T-helper 17 cell (primary cell): ENCODE data around the gene PLEKHA8. TPM values are rescaled to one million over a fixed set of nuclear protein-coding genes. Genes with fewer than 3 reads are reported as not detected.
A peak's percentile ranks its signal among the peaks of the same experiment; 100 is the strongest.

Experiments used
- ATAC-seq: fragments of 150-1000 bp; cut with Tn5 transposase; 2 replicates; pipeline ENCODE4 v1.10.0; 2021; ENCODE audit warnings: mild to moderate bottlenecking, moderate library complexity
- DNase-seq, 3 donors: peaks; one replicate each; pipeline versions ENCODE4 v3.0.0 to v3.0.0-alpha.2; 2020 to 2021
- H3K9me3 ChIP-seq: one replicate; pipeline ENCODE4 v1.7.0; 2013; ENCODE audit warnings: low read length, mild to moderate bottlenecking; ENCODE audit not compliant: control insufficient read depth, poor library complexity, severe bottlenecking
- H3K27ac Mint-ChIP-seq: one replicate; pipeline ENCODE4 v1.8.0; 2022; ENCODE audit warnings: mild to moderate bottlenecking, moderate library complexity, mixed read lengths
- H3K27me3 Mint-ChIP-seq: one replicate; pipeline ENCODE4 v1.8.0; 2022; ENCODE audit warnings: mixed read lengths
- H3K36me3 Mint-ChIP-seq: one replicate; pipeline ENCODE4 v1.8.0; 2022; ENCODE audit warnings: low read depth, mixed read lengths
- H3K4me1 Mint-ChIP-seq: one replicate; pipeline ENCODE4 v1.8.0; 2022; ENCODE audit warnings: mild to moderate bottlenecking, mixed read lengths
- H3K4me3 Mint-ChIP-seq: one replicate; pipeline ENCODE4 v1.8.0; 2022; ENCODE audit warnings: mild to moderate bottlenecking, moderate library complexity, mixed read lengths
- total RNA-seq, 4 donors: library from RNA in 2 of 4; stranded (reverse) in 2 of 4; gene quantifications; one replicate each; pipeline ENCODE4 v1.2.3 and lab custom pipeline; 2022 to 2026

PLEKHA8 gene
- total RNA-seq, 2 donors from 2014 or later = 5.9 to 7.6 TPM

- H3K9me3 ChIP-seq = no peaks in the 10 kb centered on the region
- H3K4me1 Mint-ChIP-seq = peaks cover 5% of the 10 kb centered on the region
- DNase-seq (no peak), ATAC-seq (no peak)
- H3K27ac Mint-ChIP-seq = no peak overlapping the region
- H3K36me3 Mint-ChIP-seq = no peaks in the 10 kb centered on the region
- H3K27me3 Mint-ChIP-seq = no peaks in the 10 kb centered on the region
- H3K4me3 Mint-ChIP-seq = peak overlapping the region; percentile 68
Observed at GRCh38 chr7:30149640-30150272, 121.5 kb downstream of the PLEKHA8 start.

GRCh38 chr7:30150711-30151110, 122.5 kb downstream of the PLEKHA8 start:
- Mint-ChIP-seq H3K27ac (no peak overlapping the region), H3K4me3 (no peak overlapping the region), H3K27me3 (no peaks in the 10 kb centered on the region), H3K4me1 (peaks cover 8% of the 10 kb centered on the region), H3K36me3 (no peaks in the 10 kb centered on the region)
- ATAC-seq (no peak), DNase-seq (no peak)
- H3K9me3 ChIP-seq = no peaks in the 10 kb centered on the region

GRCh38 chr7:30154111-30154587, 125.9 kb downstream of the PLEKHA8 start:
- ATAC-seq = no peak
- Mint-ChIP-seq H3K27ac (no peak overlapping the region), H3K36me3 (no peaks in the 10 kb centered on the region), H3K4me1 (peaks cover 13% of the 10 kb centered on the region), H3K4me3 (no peak overlapping the region), H3K27me3 (no peaks in the 10 kb centered on the region)
- no peaks in the 10 kb centered on the region for H3K9me3 ChIP-seq
- DNase-seq = no peak

GRCh38 chr7:30155481-30155880, 127.3 kb downstream of the PLEKHA8 start:
- Mint-ChIP-seq H3K4me3 (no peak overlapping the region), H3K36me3 (peaks cover 3% of the 10 kb centered on the region), H3K27me3 (peaks cover 4% of the 10 kb centered on the region), H3K27ac (no peak overlapping the region), H3K4me1 (peaks cover 16% of the 10 kb centered on the region)
- ATAC-seq = no peak
- no peaks in the 10 kb centered on the region for H3K9me3 ChIP-seq
- DNase-seq = no peak

- H3K27me3 Mint-ChIP-seq = peaks cover 4% of the 10 kb centered on the region
- peak overlapping the region; percentile 43 for H3K4me3 Mint-ChIP-seq
- peaks cover 16% of the 10 kb centered on the region for H3K4me1 Mint-ChIP-seq
- ATAC-seq = peak; percentile 71
- no peaks in the 10 kb centered on the region for H3K9me3 ChIP-seq
- no peak for DNase-seq
- peaks cover 4% of the 10 kb centered on the region for H3K36me3 Mint-ChIP-seq
- H3K27ac Mint-ChIP-seq = peak overlapping the region; percentile 72
Observed at GRCh38 chr7:30157204-30157603, 129.0 kb downstream of the PLEKHA8 start.

GRCh38 chr7:30159163-30159562, 131.0 kb downstream of the PLEKHA8 start:
- Mint-ChIP-seq H3K36me3 (peaks cover 4% of the 10 kb centered on the region), H3K4me3 (no peak overlapping the region)
- ATAC-seq = no peak

GRCh38 chr7:30159698-30160143, 131.5 kb downstream of the PLEKHA8 start:
- ATAC-seq (peak; percentile 19), DNase-seq (no peak)
- Mint-ChIP-seq H3K36me3 (peaks cover 4% of the 10 kb centered on the region), H3K27me3 (peaks cover 4% of the 10 kb centered on the region), H3K4me3 (no peak overlapping the region), H3K27ac (peak overlapping the region; percentile 84), H3K4me1 (peaks cover 30% of the 10 kb centered on the region)
- H3K9me3 ChIP-seq = no peaks in the 10 kb centered on the region

More at GRCh38 chr7:30159163-30159562, 131.0 kb downstream of the PLEKHA8 start:
- H3K4me1 Mint-ChIP-seq = peaks cover 25% of the 10 kb centered on the region
- no peaks in the 10 kb centered on the region for H3K9me3 ChIP-seq
- no peak for DNase-seq
- peaks cover 4% of the 10 kb centered on the region for H3K27me3 Mint-ChIP-seq
- H3K27ac Mint-ChIP-seq = no peak overlapping the region

- DNase-seq = no peak
- H3K27me3 Mint-ChIP-seq = peaks cover 4% of the 10 kb centered on the region
- no peak for ATAC-seq
- H3K36me3 Mint-ChIP-seq = peaks cover 4% of the 10 kb centered on the region
- H3K9me3 ChIP-seq = no peaks in the 10 kb centered on the region
- H3K27ac Mint-ChIP-seq = peak overlapping the region; percentile 84
- peaks cover 30% of the 10 kb centered on the region for H3K4me1 Mint-ChIP-seq
- no peak overlapping the region for H3K4me3 Mint-ChIP-seq
Observed at GRCh38 chr7:30160329-30160728, 132.1 kb downstream of the PLEKHA8 start.

GRCh38 chr7:30162133-30162532, 133.9 kb downstream of the PLEKHA8 start:
- H3K4me1 Mint-ChIP-seq = peaks cover 24% of the 10 kb centered on the region
- no peak overlapping the region for H3K4me3 Mint-ChIP-seq
- no peaks in the 10 kb centered on the region for H3K9me3 ChIP-seq
- ATAC-seq = no peak
- H3K36me3 Mint-ChIP-seq = peaks cover 4% of the 10 kb centered on the region
- H3K27me3 Mint-ChIP-seq = peaks cover 4% of the 10 kb centered on the region
- no peak for DNase-seq
- H3K27ac Mint-ChIP-seq = peak overlapping the region; percentile 84

- H3K9me3 ChIP-seq = no peaks in the 10 kb centered on the region
- Mint-ChIP-seq H3K4me1 (peaks cover 23% of the 10 kb centered on the region), H3K27ac (peak overlapping the region; percentile 84), H3K27me3 (peaks cover 4% of the 10 kb centered on the region), H3K4me3 (no peak overlapping the region), H3K36me3 (peaks cover 5% of the 10 kb centered on the region)
- DNase-seq (no peak), ATAC-seq (no peak)
Observed at GRCh38 chr7:30162622-30163124, 134.5 kb downstream of the PLEKHA8 start.

GRCh38 chr7:30163231-30163894, 135.2 kb downstream of the PLEKHA8 start:
- H3K9me3 ChIP-seq = no peaks in the 10 kb centered on the region
- Mint-ChIP-seq H3K27ac (no peak overlapping the region), H3K36me3 (peaks cover 7% of the 10 kb centered on the region), H3K4me1 (peaks cover 24% of the 10 kb centered on the region), H3K4me3 (peak overlapping the region; percentile 41), H3K27me3 (peaks cover 4% of the 10 kb centered on the region)
- ATAC-seq (peak; percentile 24), DNase-seq (no peak)

GRCh38 chr7:30164567-30164966, 136.4 kb downstream of the PLEKHA8 start:
- H3K36me3 Mint-ChIP-seq = peaks cover 7% of the 10 kb centered on the region
- DNase-seq (no peak), ATAC-seq (no peak)
- peak overlapping the region; percentile 57 for H3K27ac Mint-ChIP-seq
- no peak overlapping the region for H3K4me3 Mint-ChIP-seq
- no peaks in the 10 kb centered on the region for H3K9me3 ChIP-seq
- peaks cover 22% of the 10 kb centered on the region for H3K4me1 Mint-ChIP-seq
- H3K27me3 Mint-ChIP-seq = peaks cover 8% of the 10 kb centered on the region

- H3K4me3 Mint-ChIP-seq = no peak overlapping the region
- no peak for DNase-seq
- no peak overlapping the region for H3K27ac Mint-ChIP-seq
- no peaks in the 10 kb centered on the region for H3K9me3 ChIP-seq
- H3K27me3 Mint-ChIP-seq = peaks cover 4% of the 10 kb centered on the region
- peaks cover 3% of the 10 kb centered on the region for H3K36me3 Mint-ChIP-seq
- peaks cover 16% of the 10 kb centered on the region for H3K4me1 Mint-ChIP-seq
- no peak for ATAC-seq
Observed at GRCh38 chr7:30165590-30165989, 137.4 kb downstream of the PLEKHA8 start.
